ENCODE results near the gene WDR27.

Gene WDR27

GRCh38 chr6:169701954-169702839 lies at the start of gene WDR27, which contains the start of gene C6orf120:
Gene WDR27, minus strand, starts transcription at chr6:169702029. Its CDS starts 13,024 bp downstream, at chr6:169689005.
Gene C6orf120, plus strand, starts transcription at chr6:169702126. Its CDS starts 334 bp downstream, at chr6:169702460.
- TF ChIP-seq GATA1 (IDR thresholded peaks at IDR 0.05; ENCODE audit: low read depth, low read length) (no peak), POLR2A (IDR thresholded peaks at IDR 0.05; ENCODE audit: low read length) (peak; percentile 93)
- peak; percentile 97 for DNase-seq

- TF ChIP-seq GATA1 (IDR thresholded peaks at IDR 0.05; ENCODE audit: low read depth, low read length) (no peak), POLR2A (IDR thresholded peaks at IDR 0.05; ENCODE audit: low read length) (no peak)
- no peak for DNase-seq
Measured at GRCh38 chr6:169746556-169746955, 44.7 kb upstream of the WDR27 start.

DNA sequence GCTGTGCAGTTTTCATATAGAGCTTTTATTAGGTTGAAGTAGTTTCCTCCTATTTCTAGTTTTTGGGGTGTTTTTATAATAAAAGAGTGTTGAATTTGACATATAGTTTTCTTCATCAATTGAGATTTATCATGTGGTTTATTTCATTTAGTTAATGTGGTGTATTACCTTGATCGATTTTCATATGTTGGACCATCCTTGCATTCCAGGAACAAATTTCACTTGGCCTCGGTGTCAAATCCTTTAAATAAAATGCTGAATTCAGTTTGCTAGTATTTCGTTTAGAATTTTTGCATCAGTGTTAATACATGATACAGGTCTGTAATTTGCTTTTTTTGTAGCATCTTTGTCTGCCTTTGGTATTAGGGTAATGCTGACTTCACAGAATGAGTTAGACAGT lies 43.6 kb upstream of the WDR27 start:
- no peak for DNase-seq
- TF ChIP-seq GATA1 (IDR thresholded peaks at IDR 0.05; ENCODE audit: low read depth, low read length) (no peak), POLR2A (IDR thresholded peaks at IDR 0.05; ENCODE audit: low read length) (no peak)

GRCh38 chr6:169741344-169741743 lies 39.5 kb upstream of the WDR27 start:
- DNase-seq, result no peak
- no peak for TF ChIP-seq GATA1 (IDR thresholded peaks at IDR 0.05; ENCODE audit: low read depth, low read length)
- no peak for TF ChIP-seq POLR2A (IDR thresholded peaks at IDR 0.05; ENCODE audit: low read length)

DNA sequence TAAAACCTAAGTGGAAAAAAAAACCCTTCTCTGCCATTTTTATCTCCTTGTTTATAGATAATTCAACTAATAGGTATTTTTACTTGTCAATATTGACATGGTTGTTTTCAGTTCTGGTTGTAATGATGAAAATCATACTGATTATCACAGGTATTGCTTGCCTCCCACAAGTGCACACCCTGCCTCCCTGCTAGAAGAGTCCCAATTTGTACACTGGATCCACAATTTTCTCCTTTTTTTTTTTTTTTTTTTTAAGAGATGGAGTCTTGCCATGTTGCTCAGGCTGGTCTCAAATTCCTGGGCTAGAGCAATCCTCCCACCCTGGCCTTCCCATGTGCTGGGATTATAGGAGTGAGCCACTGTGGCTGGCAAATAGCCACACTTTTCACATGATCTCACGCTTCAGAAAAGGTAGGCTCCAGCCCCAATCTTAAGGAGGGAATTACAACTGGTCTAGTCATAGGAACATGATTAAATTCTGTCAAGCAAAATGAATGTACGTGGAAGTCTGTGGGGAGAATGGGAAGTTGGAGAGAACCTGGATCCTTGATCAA lies 37.2 kb upstream of the WDR27 start:
- TF ChIP-seq POLR2A (IDR thresholded peaks at IDR 0.05; ENCODE audit: low read length) (no peak), GATA1 (IDR thresholded peaks at IDR 0.05; ENCODE audit: low read depth, low read length) (no peak)

GRCh38 chr6:169738204-169738975 lies 36.6 kb upstream of the WDR27 start:
- DNase-seq, result no peak
- no peak for TF ChIP-seq POLR2A (IDR thresholded peaks at IDR 0.05; ENCODE audit: low read length)
- TF ChIP-seq GATA1 (IDR thresholded peaks at IDR 0.05; ENCODE audit: low read depth, low read length), result no peak

More for the DNA sequence above, 37.2 kb upstream of the WDR27 start:
- DNase-seq, result no peak

- no peak for DNase-seq
- TF ChIP-seq GATA1 (IDR thresholded peaks at IDR 0.05; ENCODE audit: low read depth, low read length) (no peak), POLR2A (IDR thresholded peaks at IDR 0.05; ENCODE audit: low read length) (no peak)
Measured at GRCh38 chr6:169729961-169730360, 28.1 kb upstream of the WDR27 start.

- no peak for TF ChIP-seq GATA1 (IDR thresholded peaks at IDR 0.05; ENCODE audit: low read depth, low read length)
- TF ChIP-seq POLR2A (IDR thresholded peaks at IDR 0.05; ENCODE audit: low read length), result no peak
- DNase-seq, result no peak
Measured at GRCh38 chr6:169726963-169727362, 25.1 kb upstream of the WDR27 start.

DNA sequence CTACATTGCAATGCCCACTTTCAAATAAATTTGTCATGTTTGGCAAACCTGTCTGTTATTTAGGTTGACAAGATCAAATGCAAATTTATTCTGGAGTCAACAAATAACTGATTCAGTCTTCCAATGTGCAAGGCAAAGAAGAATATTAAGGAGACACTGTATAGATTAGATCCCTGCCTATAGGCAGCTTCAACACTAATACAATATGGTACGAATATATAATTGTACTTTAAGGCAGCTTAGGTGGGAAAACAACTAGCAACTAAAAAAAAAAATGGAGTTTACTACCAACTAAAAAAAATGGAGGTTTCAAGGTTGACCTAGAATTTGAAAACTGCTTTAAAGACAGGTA lies 24.2 kb upstream of the WDR27 start:
- DNase-seq, result no peak
- TF ChIP-seq GATA1 (IDR thresholded peaks at IDR 0.05; ENCODE audit: low read depth, low read length) (no peak), POLR2A (IDR thresholded peaks at IDR 0.05; ENCODE audit: low read length) (no peak)

GRCh38 chr6:169725125-169726048 lies 23.6 kb upstream of the WDR27 start:
- peak; percentile 69 to 71 for DNase-seq
- TF ChIP-seq POLR2A (IDR thresholded peaks at IDR 0.05; ENCODE audit: low read length) (no peak), GATA1 (IDR thresholded peaks at IDR 0.05; ENCODE audit: low read depth, low read length) (no peak)

GRCh38 chr6:169724494-169725124 lies 22.8 kb upstream of the WDR27 start, which contains the start of gene PHF10:
Gene PHF10, minus strand, starts transcription at chr6:169724500. Its CDS starts 569 bp downstream, at chr6:169723931.
- DNase-seq, result peak; percentile 77 to 80

GRCh38 chr6:169723991-169724493 lies 22.2 kb upstream of the WDR27 start:
- peak; percentile 72 to 82 for DNase-seq
- no peak for TF ChIP-seq POLR2A (IDR thresholded peaks at IDR 0.05; ENCODE audit: low read length)
- no peak for TF ChIP-seq GATA1 (IDR thresholded peaks at IDR 0.05; ENCODE audit: low read depth, low read length)

More at GRCh38 chr6:169724494-169725124, 22.8 kb upstream of the WDR27 start, which contains the start of gene PHF10:
- TF ChIP-seq GATA1 (IDR thresholded peaks at IDR 0.05; ENCODE audit: low read depth, low read length) (no peak), POLR2A (IDR thresholded peaks at IDR 0.05; ENCODE audit: low read length) (no peak)

Data from erythroblast (primary cell).